Gastrocnemius medialis (tissue), 4 donors: ENCODE data around the gene IGSF21. TPM values are rescaled to one million over a fixed set of nuclear protein-coding genes. Genes with fewer than 3 reads are reported as not detected.

Source experiments
- ATAC-seq, 2 donors: fragments of 150-250 bp; one replicate each; pipeline ENCODE4 v1.9.1; 2016
- DNase-seq, 2 donors: peaks; one replicate each; pipeline ENCODE4 v3.0.0-alpha.2; 2019
- H3K27ac ChIP-seq, 4 donors: fragments of 200-600 bp; sonication (generic); 1 replicate in 1 of 4; 2 replicates in 3 of 4; pipeline ENCODE4 v1.5.1; 2016 to 2018; ENCODE audit warnings: mild to moderate bottlenecking in 2 of 4, moderate library complexity in 1 of 4
- H3K27me3 ChIP-seq, 3 donors: fragments of 200-600 bp; sonication (generic) in 2 of 3; 1 replicate in 1 of 3; 2 replicates in 2 of 3; pipeline versions ENCODE4 v1.5.1 to v1.6.0; 2016 to 2019; ENCODE audit warnings: mild to moderate bottlenecking in 1 of 3, moderate library complexity in 1 of 3
- H3K36me3 ChIP-seq, 2 donors: fragments of 200-600 bp; sonication (generic) in 1 of 2; one replicate each; pipeline ENCODE4 v1.5.1; 2017 to 2018
- H3K4me1 ChIP-seq, 2 donors: fragments of 200-600 bp; sonication (generic) in 1 of 2; one replicate each; pipeline ENCODE4 v1.5.1; 2016 to 2017; ENCODE audit warnings: mild to moderate bottlenecking in 2 of 2
- H3K4me3 ChIP-seq, 4 donors: fragments of 200-600 bp; sonication (generic) in 3 of 4; 1 replicate in 1 of 4; 2 replicates in 3 of 4; pipeline ENCODE4 v1.5.1; 2016 to 2019; ENCODE audit warnings: mild to moderate bottlenecking in 2 of 4
- H3K9me3 ChIP-seq, 3 donors: fragments of 200-600 bp; sonication (generic) in 2 of 3; 1 replicate in 1 of 3; 2 replicates in 2 of 3; pipeline ENCODE4 v1.5.1; 2016 to 2019
- POLR2A ChIP-seq, 2 donors: fragments of 450-650 bp; IDR thresholded peaks; one replicate each; pipeline ENCODE4 v1.6.1; 2017; ENCODE audit warnings: antibody characterized with exemption in 2 of 2, mild to moderate bottlenecking in 2 of 2, moderate library complexity in 2 of 2
- in situ Hi-C, 4 donors: fragments of 200-750 bp; cut with MboI; loops; one replicate each; pipeline versions ENCODE4 v1.15.0 to v1.8.0; 2017; ENCODE audit warnings: low sequenced_read_pairs in 4 of 4
- intact Hi-C: fragments of 100-400 bp; cut with DNase I; formaldehyde crosslinking; loops from one replicate; pipeline ENCODE4 v1.15.1; 2023; ENCODE audit warnings: low total_unique reads
- total RNA-seq, 4 donors: library from RNA; depleted of rRNA; stranded (reverse); fragments of >200 nt; gene quantifications; one replicate each; pipeline versions ENCODE4 v1.1.0 to v1.2.3, GENCODE V29; 2016
- TF ChIP-seq, protein P1 (sequence below), 5 experiments: fragments of 450-650 bp in 3 of 5; fragments of 200-600 bp in 2 of 5; sonication (generic) in 2 of 5; IDR thresholded peaks in 4 of 5; conservative IDR thresholded peaks in 1 of 5; 1 replicate in 4 of 5; 2 replicates in 1 of 5; pipeline ENCODE4 v1.5.1; 2016 to 2019; ENCODE audit warnings: antibody characterized with exemption in 5 of 5, mild to moderate bottlenecking in 3 of 5, moderate library complexity in 3 of 5

Gene IGSF21
- total RNA-seq, 4 donors from 2014 or later: 0.32 to 0.66 (median 0.53) TPM

GRCh38 chr1:18183533-18183932, 75.9 kb downstream of the IGSF21 start:
- TF ChIP-seq POLR2A (IDR thresholded peaks at IDR 0.05): no peak
- TF ChIP-seq, protein P1, sequence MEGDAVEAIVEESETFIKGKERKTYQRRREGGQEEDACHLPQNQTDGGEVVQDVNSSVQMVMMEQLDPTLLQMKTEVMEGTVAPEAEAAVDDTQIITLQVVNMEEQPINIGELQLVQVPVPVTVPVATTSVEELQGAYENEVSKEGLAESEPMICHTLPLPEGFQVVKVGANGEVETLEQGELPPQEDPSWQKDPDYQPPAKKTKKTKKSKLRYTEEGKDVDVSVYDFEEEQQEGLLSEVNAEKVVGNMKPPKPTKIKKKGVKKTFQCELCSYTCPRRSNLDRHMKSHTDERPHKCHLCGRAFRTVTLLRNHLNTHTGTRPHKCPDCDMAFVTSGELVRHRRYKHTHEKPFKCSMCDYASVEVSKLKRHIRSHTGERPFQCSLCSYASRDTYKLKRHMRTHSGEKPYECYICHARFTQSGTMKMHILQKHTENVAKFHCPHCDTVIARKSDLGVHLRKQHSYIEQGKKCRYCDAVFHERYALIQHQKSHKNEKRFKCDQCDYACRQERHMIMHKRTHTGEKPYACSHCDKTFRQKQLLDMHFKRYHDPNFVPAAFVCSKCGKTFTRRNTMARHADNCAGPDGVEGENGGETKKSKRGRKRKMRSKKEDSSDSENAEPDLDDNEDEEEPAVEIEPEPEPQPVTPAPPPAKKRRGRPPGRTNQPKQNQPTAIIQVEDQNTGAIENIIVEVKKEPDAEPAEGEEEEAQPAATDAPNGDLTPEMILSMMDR (IDR thresholded peaks at IDR 0.05 in 4 of 5, conservative IDR thresholded peaks at IDR 0.05 in 1 of 5): no peak
- no peaks in the 10 kb centered on the region for H3K36me3 ChIP-seq
- no peaks in the 10 kb centered on the region for H3K9me3 ChIP-seq
- in situ Hi-C loops (no loop called here), intact Hi-C loops (no loop called here)
- ATAC-seq: no peak
- no peak overlapping the region for H3K27ac ChIP-seq
- H3K27me3 ChIP-seq: peaks cover 10 to 35% (median 14%) of the 10 kb centered on the region in 3 donors
- no peaks in the 10 kb centered on the region for H3K4me1 ChIP-seq
- DNase-seq: no peak
- H3K4me3 ChIP-seq: no peak overlapping the region

GRCh38 chr1:18187054-18187453, 79.5 kb downstream of the IGSF21 start:
- Histone ChIP-seq H3K4me1 (no peaks in the 10 kb centered on the region), H3K36me3 (no peaks in the 10 kb centered on the region), H3K4me3 (no peak overlapping the region), H3K9me3 (no peaks in the 10 kb centered on the region), H3K27me3 (peaks cover 2 to 38% (median 4%) of the 10 kb centered on the region in 3 donors), H3K27ac (no peak overlapping the region)
- intact Hi-C loops: no loop called here
- in situ Hi-C loops: no loop called here
- ATAC-seq (no peak), DNase-seq (no peak)
- TF ChIP-seq, protein P1 (IDR thresholded peaks at IDR 0.05 in 4 of 5, conservative IDR thresholded peaks at IDR 0.05 in 1 of 5): no peak
- TF ChIP-seq POLR2A (IDR thresholded peaks at IDR 0.05): no peak

GRCh38 chr1:18188820-18189517, 81.4 kb downstream of the IGSF21 start:
- Histone ChIP-seq H3K36me3 (no peaks in the 10 kb centered on the region), H3K27me3 (peaks cover 0 to 33% (median 4%) of the 10 kb centered on the region in 3 donors), H3K27ac (no peak overlapping the region), H3K4me3 (no peak overlapping the region), H3K9me3 (no peaks in the 10 kb centered on the region), H3K4me1 (no peaks in the 10 kb centered on the region)
- in situ Hi-C loops: no loop called here
- DNase-seq (no peak), ATAC-seq (no peak)
- TF ChIP-seq, protein P1 (IDR thresholded peaks at IDR 0.05 in 4 of 5, conservative IDR thresholded peaks at IDR 0.05 in 1 of 5): no peak
- TF ChIP-seq POLR2A (IDR thresholded peaks at IDR 0.05): no peak
- intact Hi-C loops: no loop called here

- Histone ChIP-seq H3K4me3 (no peak overlapping the region), H3K4me1 (no peaks in the 10 kb centered on the region), H3K36me3 (no peaks in the 10 kb centered on the region), H3K9me3 (no peaks in the 10 kb centered on the region), H3K27me3 (peaks cover under 1 to 19% (median 4%) of the 10 kb centered on the region in 3 donors), H3K27ac (no peak overlapping the region)
- TF ChIP-seq, protein P1 (IDR thresholded peaks at IDR 0.05 in 4 of 5, conservative IDR thresholded peaks at IDR 0.05 in 1 of 5): no peak
- no peak for TF ChIP-seq POLR2A (IDR thresholded peaks at IDR 0.05)
- ATAC-seq: no peak
- intact Hi-C loops: no loop called here
- DNase-seq: no peak
- in situ Hi-C loops: no loop called here
Observed at GRCh38 chr1:18190598-18190997, 83.0 kb downstream of the IGSF21 start.
